ENCODE results near the gene SLC66A2. TPM values are rescaled to one million over a fixed set of nuclear protein-coding genes. Genes with fewer than 3 reads are reported as not detected.

The SLC66A2 gene
- total and polyA plus RNA-seq, 2 of the 13 experiments (the other 11 are each of a cell fraction or from before 2014, with no cell fraction given) = 33.5 to 41.9 TPM

GRCh38 chr18:79926306-79926705 is 25.1 kb downstream of the SLC66A2 start (continued):
- no peak for TF ChIP-seq NFIB (CRISPR knock-in tag; IDR thresholded peaks at IDR 0.05; ENCODE audit: borderline replicate concordance)
- TF ChIP-seq KAT7 (CRISPR knock-in tag; IDR thresholded peaks at IDR 0.05; ENCODE audit: borderline replicate concordance) = no peak
- TF ChIP-seq SNRNP70 (IDR thresholded peaks at IDR 0.05; ENCODE audit: low read depth, low read length) = no peak
- TF ChIP-seq ZNF414 (CRISPR knock-in tag; IDR thresholded peaks at IDR 0.05) = no peak
- TF ChIP-seq HNF1A (IDR thresholded peaks at IDR 0.05; ENCODE audit: low read depth) = no peak
- no peak for TF ChIP-seq HNF1A (CRISPR knock-in tag; IDR thresholded peaks at IDR 0.05; ENCODE audit: borderline replicate concordance)
- no peak for TF ChIP-seq ZNF576 (CRISPR knock-in tag; IDR thresholded peaks at IDR 0.05)
- no peak for TF ChIP-seq SYNCRIP (IDR thresholded peaks at IDR 0.05; ENCODE audit: insufficient read depth, low read depth, low read length)
- no peak for TF ChIP-seq ZBTB7B (CRISPR knock-in tag; IDR thresholded peaks at IDR 0.05)
- TF ChIP-seq CREBL2 (CRISPR knock-in tag; IDR thresholded peaks at IDR 0.05; ENCODE audit: borderline replicate concordance) = no peak
